OCI-LY3 (cell line): Measurements from ENCODE around the gene LRP5.

Source experiments
- EZH2phosphoT487 ChIP-seq: fragments of 200-600 bp; shearing (Covaris generic); IDR thresholded peaks from 2 replicates; pipeline ENCODE4 v1.6.1; 2018; ENCODE audit warnings: antibody characterized with exemption, mixed run types, low read depth
- TF ChIP-seq, protein P1 (sequence below): fragments of 200-600, 300-600 bp; sonication (generic); IDR thresholded peaks from 2 replicates; pipeline ENCODE4 v1.5.1; 2014; ENCODE audit warnings: antibody characterized with exemption, low read length, low read depth

DNA sequence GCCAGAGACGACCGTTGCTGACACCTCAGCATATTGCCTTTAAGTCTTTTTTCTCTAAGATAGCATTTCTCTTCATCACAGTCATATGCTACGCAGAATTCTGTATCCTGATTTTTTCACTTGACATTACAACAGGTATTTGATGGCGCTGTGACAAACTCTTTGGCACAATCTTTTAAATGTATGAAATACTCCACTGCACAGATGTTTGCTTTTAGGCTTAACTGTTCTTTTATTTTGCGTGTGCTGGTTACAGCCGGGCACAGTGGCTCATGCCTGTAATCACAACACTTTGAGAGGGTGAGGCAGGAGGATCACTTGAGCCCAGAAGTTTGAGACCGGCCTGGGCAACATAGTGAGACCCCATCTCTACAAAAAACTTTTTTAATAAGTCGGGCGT, 96.1 kb downstream of the LRP5 start:
- TF ChIP-seq, protein P1, sequence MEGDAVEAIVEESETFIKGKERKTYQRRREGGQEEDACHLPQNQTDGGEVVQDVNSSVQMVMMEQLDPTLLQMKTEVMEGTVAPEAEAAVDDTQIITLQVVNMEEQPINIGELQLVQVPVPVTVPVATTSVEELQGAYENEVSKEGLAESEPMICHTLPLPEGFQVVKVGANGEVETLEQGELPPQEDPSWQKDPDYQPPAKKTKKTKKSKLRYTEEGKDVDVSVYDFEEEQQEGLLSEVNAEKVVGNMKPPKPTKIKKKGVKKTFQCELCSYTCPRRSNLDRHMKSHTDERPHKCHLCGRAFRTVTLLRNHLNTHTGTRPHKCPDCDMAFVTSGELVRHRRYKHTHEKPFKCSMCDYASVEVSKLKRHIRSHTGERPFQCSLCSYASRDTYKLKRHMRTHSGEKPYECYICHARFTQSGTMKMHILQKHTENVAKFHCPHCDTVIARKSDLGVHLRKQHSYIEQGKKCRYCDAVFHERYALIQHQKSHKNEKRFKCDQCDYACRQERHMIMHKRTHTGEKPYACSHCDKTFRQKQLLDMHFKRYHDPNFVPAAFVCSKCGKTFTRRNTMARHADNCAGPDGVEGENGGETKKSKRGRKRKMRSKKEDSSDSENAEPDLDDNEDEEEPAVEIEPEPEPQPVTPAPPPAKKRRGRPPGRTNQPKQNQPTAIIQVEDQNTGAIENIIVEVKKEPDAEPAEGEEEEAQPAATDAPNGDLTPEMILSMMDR, result no peak
- TF ChIP-seq EZH2phosphoT487, result no peak
